ENCODE results near the gene CUBN. TPM values are rescaled to one million over a fixed set of nuclear protein-coding genes. Genes with fewer than 3 reads are reported as not detected.
A peak's percentile ranks its signal among the peaks of the same experiment; 100 is the strongest.

CUBN gene
- total and polyA plus RNA-seq, 9 of the 15 experiments (the other 6 are each of a cell fraction or from before 2014, with no cell fraction given) = 0.04 to 0.33 (median 0.09) TPM

GRCh38 chr10:17029581-17030271 lies 99.9 kb downstream of the CUBN start (continued):
- 0 out of 2 replicates have a peak, but pooled peaks have one; percentile 31 for TF ChIP-seq KLF16 (IDR thresholded peaks at IDR 0.05)
- no peak for TF ChIP-seq SAP30 (IDR thresholded peaks at IDR 0.05; ENCODE audit: borderline replicate concordance, insufficient read depth, low read depth, low read length, poor library complexity, severe bottlenecking)
- TF ChIP-seq, protein P1, sequence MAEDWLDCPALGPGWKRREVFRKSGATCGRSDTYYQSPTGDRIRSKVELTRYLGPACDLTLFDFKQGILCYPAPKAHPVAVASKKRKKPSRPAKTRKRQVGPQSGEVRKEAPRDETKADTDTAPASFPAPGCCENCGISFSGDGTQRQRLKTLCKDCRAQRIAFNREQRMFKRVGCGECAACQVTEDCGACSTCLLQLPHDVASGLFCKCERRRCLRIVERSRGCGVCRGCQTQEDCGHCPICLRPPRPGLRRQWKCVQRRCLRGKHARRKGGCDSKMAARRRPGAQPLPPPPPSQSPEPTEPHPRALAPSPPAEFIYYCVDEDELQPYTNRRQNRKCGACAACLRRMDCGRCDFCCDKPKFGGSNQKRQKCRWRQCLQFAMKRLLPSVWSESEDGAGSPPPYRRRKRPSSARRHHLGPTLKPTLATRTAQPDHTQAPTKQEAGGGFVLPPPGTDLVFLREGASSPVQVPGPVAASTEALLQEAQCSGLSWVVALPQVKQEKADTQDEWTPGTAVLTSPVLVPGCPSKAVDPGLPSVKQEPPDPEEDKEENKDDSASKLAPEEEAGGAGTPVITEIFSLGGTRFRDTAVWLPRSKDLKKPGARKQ (CRISPR knock-in tag; IDR thresholded peaks at IDR 0.05) = no peak
- TF ChIP-seq ZNF41 (CRISPR knock-in tag; conservative IDR thresholded peaks at IDR 0.05) = no peak
- TF ChIP-seq HIVEP1 (CRISPR knock-in tag; IDR thresholded peaks at IDR 0.05) = no peak
- TF ChIP-seq ZNF134 (CRISPR knock-in tag; conservative IDR thresholded peaks at IDR 0.05) = no peak
- TF ChIP-seq GABPA (tag; conservative IDR thresholded peaks at IDR 0.05; ENCODE audit: low read depth) = peak; percentile 57
- TF ChIP-seq ZNF24 (IDR thresholded peaks at IDR 0.05) = no peak
- no peak for TF ChIP-seq POLR2AphosphoS2 (IDR thresholded peaks at IDR 0.05; ENCODE audit: low read length)
- no peak for TF ChIP-seq ZBTB7A (IDR thresholded peaks at IDR 0.05; ENCODE audit: borderline replicate concordance, control insufficient read depth, low read depth, low read length)
- TF ChIP-seq ZNF274 (IDR thresholded peaks at IDR 0.05; ENCODE audit: borderline replicate concordance, low read depth, low read length) = no peak
- TF ChIP-seq KDM1A (IDR thresholded peaks at IDR 0.05) = peak; percentile 98
- no peak for TF ChIP-seq BCL6 (CRISPR knock-in tag; IDR thresholded peaks at IDR 0.05)
- no peak for TF ChIP-seq CTCFL (IDR thresholded peaks at IDR 0.05; ENCODE audit: borderline replicate concordance, insufficient read depth, low read depth, low read length, poor library complexity, severe bottlenecking)
- no peak for TF ChIP-seq SETDB1 (IDR thresholded peaks at IDR 0.05; ENCODE audit: low read length)
- TF ChIP-seq SRSF3 (IDR thresholded peaks at IDR 0.05; ENCODE audit: insufficient read depth, low read length) = no peak
- no peak; a peak in 1 of 4 replicates for TF ChIP-seq NRF1 (conservative IDR thresholded peaks at IDR 0.05 in 1 of 2, IDR thresholded peaks at IDR 0.05 in 1 of 2)
- no peak for TF ChIP-seq FOXJ3 (CRISPR knock-in tag; IDR thresholded peaks at IDR 0.05)
- TF ChIP-seq, protein P2, sequence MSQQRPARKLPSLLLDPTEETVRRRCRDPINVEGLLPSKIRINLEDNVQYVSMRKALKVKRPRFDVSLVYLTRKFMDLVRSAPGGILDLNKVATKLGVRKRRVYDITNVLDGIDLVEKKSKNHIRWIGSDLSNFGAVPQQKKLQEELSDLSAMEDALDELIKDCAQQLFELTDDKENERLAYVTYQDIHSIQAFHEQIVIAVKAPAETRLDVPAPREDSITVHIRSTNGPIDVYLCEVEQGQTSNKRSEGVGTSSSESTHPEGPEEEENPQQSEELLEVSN (IDR thresholded peaks at IDR 0.05; ENCODE audit: borderline replicate concordance in 1 of 2, extremely low read depth in 1 of 2, insufficient read depth in 1 of 2, insufficient read length in 1 of 2, low read depth in 1 of 2, low read length in 1 of 2, poor library complexity in 1 of 2, severe bottlenecking in 1 of 2) = no peak
- no peak for TF ChIP-seq HMGN3 (IDR thresholded peaks at IDR 0.05; ENCODE audit: borderline replicate concordance, extremely low read depth, insufficient read length, low read depth, low read length)
- no peak for TF ChIP-seq SAFB (IDR thresholded peaks at IDR 0.05; ENCODE audit: borderline replicate concordance, low read depth, low read length)
- peak; percentile 98 for TF ChIP-seq ATF3 (IDR thresholded peaks at IDR 0.05)
- TF ChIP-seq ATF3 (CRISPR knock-in tag; conservative IDR thresholded peaks at IDR 0.05) = 0 out of 2 replicates have a peak, but pooled peaks have one; percentile 40

Measured in K562 (cell line).